Activated naive CD8-positive, alpha-beta T cell treated with anti-CD3 and anti-CD28 coated beads, Interleukin-2, amount 50 U/mL, for 24 hours (primary cell): ENCODE measurements around the gene KLK10.
A peak's percentile ranks its signal among the peaks of the same experiment; 100 is the strongest.

ENCODE experiments used
- ATAC-seq: fragments of 150-1000 bp; cut with Tn5 transposase; one replicate; pipeline ENCODE4 v1.10.0; 2021
- DNase-seq: peaks from one replicate; pipeline ENCODE4 v3.0.0; 2021
- H3K27ac Mint-ChIP-seq: one replicate; pipeline ENCODE4 v1.8.0; 2021; ENCODE audit warnings: mild to moderate bottlenecking, mixed read lengths
- H3K27me3 Mint-ChIP-seq: one replicate; pipeline ENCODE4 v1.8.0; 2021; ENCODE audit warnings: mixed read lengths
- H3K36me3 Mint-ChIP-seq: one replicate; pipeline ENCODE4 v1.8.0; 2021; ENCODE audit warnings: low read depth, mixed read lengths
- H3K4me1 Mint-ChIP-seq: one replicate; pipeline ENCODE4 v1.8.0; 2021; ENCODE audit warnings: mixed read lengths
- H3K4me3 Mint-ChIP-seq: one replicate; pipeline ENCODE4 v1.8.0; 2021; ENCODE audit warnings: mild to moderate bottlenecking, moderate library complexity, mixed read lengths
- H3K9me3 Mint-ChIP-seq: one replicate; pipeline ENCODE4 v1.8.0; 2021; ENCODE audit warnings: mixed read lengths

KLK10 gene

GRCh38 chr19:51016798-51017683 is 2.5 kb downstream of the KLK10 start:
- Mint-ChIP-seq H3K9me3 (no peaks in the 10 kb centered on the region), H3K27ac (no peak overlapping the region), H3K4me3 (no peak overlapping the region), H3K36me3 (no peaks in the 10 kb centered on the region), H3K27me3 (peaks cover 66% of the 10 kb centered on the region), H3K4me1 (peaks cover 16% of the 10 kb centered on the region)
- DNase-seq (peak; percentile 70), ATAC-seq (no peak)

- DNase-seq, result no peak
- Mint-ChIP-seq H3K36me3 (no peaks in the 10 kb centered on the region), H3K9me3 (no peaks in the 10 kb centered on the region), H3K4me1 (peaks cover 16% of the 10 kb centered on the region), H3K4me3 (no peak overlapping the region), H3K27ac (no peak overlapping the region), H3K27me3 (peaks cover 62% of the 10 kb centered on the region)
- ATAC-seq, result no peak
Measured at GRCh38 chr19:51015691-51016267, 3.7 kb downstream of the KLK10 start.

GRCh38 chr19:51014242-51014641 is 5.3 kb downstream of the KLK10 start:
- H3K27me3 Mint-ChIP-seq, result peaks cover 60% of the 10 kb centered on the region
- DNase-seq, result no peak
- no peak overlapping the region for H3K27ac Mint-ChIP-seq
- peaks cover 13% of the 10 kb centered on the region for H3K4me1 Mint-ChIP-seq
- no peak overlapping the region for H3K4me3 Mint-ChIP-seq
- H3K36me3 Mint-ChIP-seq, result no peaks in the 10 kb centered on the region
- no peak for ATAC-seq
- no peaks in the 10 kb centered on the region for H3K9me3 Mint-ChIP-seq

- no peak for ATAC-seq
- no peaks in the 10 kb centered on the region for H3K9me3 Mint-ChIP-seq
- H3K27me3 Mint-ChIP-seq, result peaks cover 48% of the 10 kb centered on the region
Measured at GRCh38 chr19:51012661-51013190, 6.8 kb downstream of the KLK10 start.

GRCh38 chr19:51010066-51010795 is 9.3 kb downstream of the KLK10 start:
- ATAC-seq, result no peak
- H3K4me1 Mint-ChIP-seq, result no peaks in the 10 kb centered on the region
- no peaks in the 10 kb centered on the region for H3K36me3 Mint-ChIP-seq
- no peaks in the 10 kb centered on the region for H3K9me3 Mint-ChIP-seq
- H3K4me3 Mint-ChIP-seq, result no peak overlapping the region
- H3K27me3 Mint-ChIP-seq, result peaks cover 36% of the 10 kb centered on the region
- H3K27ac Mint-ChIP-seq, result no peak overlapping the region
- DNase-seq, result no peak

More at GRCh38 chr19:51012661-51013190, 6.8 kb downstream of the KLK10 start:
- H3K36me3 Mint-ChIP-seq, result no peaks in the 10 kb centered on the region
- DNase-seq, result no peak
- H3K27ac Mint-ChIP-seq, result no peak overlapping the region
- no peak overlapping the region for H3K4me3 Mint-ChIP-seq
- H3K4me1 Mint-ChIP-seq, result peaks cover 8% of the 10 kb centered on the region

GRCh38 chr19:51009061-51009891 is 10.2 kb downstream of the KLK10 start:
- no peak overlapping the region for H3K27ac Mint-ChIP-seq
- ATAC-seq, result no peak

GRCh38 chr19:51007488-51007887 is 12.0 kb downstream of the KLK10 start:
- DNase-seq, result no peak
- Mint-ChIP-seq H3K4me1 (no peaks in the 10 kb centered on the region), H3K36me3 (no peaks in the 10 kb centered on the region), H3K4me3 (no peak overlapping the region), H3K27ac (no peak overlapping the region), H3K27me3 (peaks cover 27% of the 10 kb centered on the region), H3K9me3 (no peaks in the 10 kb centered on the region)
- ATAC-seq, result no peak

More at GRCh38 chr19:51009061-51009891, 10.2 kb downstream of the KLK10 start:
- Mint-ChIP-seq H3K4me3 (no peak overlapping the region), H3K9me3 (no peaks in the 10 kb centered on the region), H3K4me1 (no peaks in the 10 kb centered on the region), H3K36me3 (no peaks in the 10 kb centered on the region), H3K27me3 (peaks cover 29% of the 10 kb centered on the region)
- no peak for DNase-seq

- H3K9me3 Mint-ChIP-seq, result no peaks in the 10 kb centered on the region
- no peaks in the 10 kb centered on the region for H3K4me1 Mint-ChIP-seq
- H3K4me3 Mint-ChIP-seq, result no peak overlapping the region
- H3K27me3 Mint-ChIP-seq, result peaks cover 36% of the 10 kb centered on the region
- no peak overlapping the region for H3K27ac Mint-ChIP-seq
- H3K36me3 Mint-ChIP-seq, result no peaks in the 10 kb centered on the region
- no peak for DNase-seq
- ATAC-seq, result no peak
Measured at GRCh38 chr19:51006406-51006805, 13.1 kb downstream of the KLK10 start.

GRCh38 chr19:51005248-51005647 is 14.3 kb downstream of the KLK10 start:
- no peaks in the 10 kb centered on the region for H3K36me3 Mint-ChIP-seq
- ATAC-seq, result no peak
- DNase-seq, result no peak
- no peaks in the 10 kb centered on the region for H3K9me3 Mint-ChIP-seq
- no peak overlapping the region for H3K4me3 Mint-ChIP-seq
- no peak overlapping the region for H3K27ac Mint-ChIP-seq
- peaks cover 38% of the 10 kb centered on the region for H3K27me3 Mint-ChIP-seq
- no peaks in the 10 kb centered on the region for H3K4me1 Mint-ChIP-seq

GRCh38 chr19:51003316-51003715 is 16.2 kb downstream of the KLK10 start:
- H3K36me3 Mint-ChIP-seq, result no peaks in the 10 kb centered on the region
- no peaks in the 10 kb centered on the region for H3K9me3 Mint-ChIP-seq
- no peak for DNase-seq
- no peak for ATAC-seq
- no peaks in the 10 kb centered on the region for H3K4me1 Mint-ChIP-seq
- no peak overlapping the region for H3K4me3 Mint-ChIP-seq
- peaks cover 50% of the 10 kb centered on the region for H3K27me3 Mint-ChIP-seq
- H3K27ac Mint-ChIP-seq, result no peak overlapping the region

- Mint-ChIP-seq H3K4me1 (no peaks in the 10 kb centered on the region), H3K36me3 (no peaks in the 10 kb centered on the region), H3K9me3 (no peaks in the 10 kb centered on the region), H3K27ac (no peak overlapping the region), H3K27me3 (peaks cover 50% of the 10 kb centered on the region), H3K4me3 (no peak overlapping the region)
- DNase-seq, result peak; percentile 16
- ATAC-seq, result peak; percentile 24
Measured at GRCh38 chr19:51002542-51003311, 16.8 kb downstream of the KLK10 start.

GRCh38 chr19:51002089-51002532 is 17.4 kb downstream of the KLK10 start:
- Mint-ChIP-seq H3K4me3 (no peak overlapping the region), H3K27me3 (peaks cover 46% of the 10 kb centered on the region), H3K9me3 (no peaks in the 10 kb centered on the region), H3K4me1 (no peaks in the 10 kb centered on the region), H3K27ac (no peak overlapping the region), H3K36me3 (no peaks in the 10 kb centered on the region)
- no peak for ATAC-seq
- DNase-seq, result no peak

GRCh38 chr19:51001515-51001914 is 18.0 kb downstream of the KLK10 start, which contains the start of gene KLK8:
Gene KLK8 (minus strand): TSS chr19:51001604. CDS start chr19:51001167, 437 bp downstream.
- H3K27me3 Mint-ChIP-seq, result peaks cover 45% of the 10 kb centered on the region

More at GRCh38 chr19:51001515-51001914, 18.0 kb downstream of the KLK10 start, which contains the start of gene KLK8:
- DNase-seq, result no peak
- no peaks in the 10 kb centered on the region for H3K9me3 Mint-ChIP-seq
- H3K36me3 Mint-ChIP-seq, result no peaks in the 10 kb centered on the region
- H3K4me3 Mint-ChIP-seq, result no peak within 1 kb of the TSS
- no peaks in the 10 kb centered on the region for H3K4me1 Mint-ChIP-seq
- no peak for ATAC-seq
- no peak within 1 kb of the TSS for H3K27ac Mint-ChIP-seq
